HG03097 (cell line): Measurements from ENCODE around the gene SCO1.
"Not testable (repeated sequence)": the region's sequence is repeated elsewhere in the genome, so short reads cannot be mapped to it uniquely, and the experiment has no call there.

Experiments
- ATAC-seq: cut with Tn5 transposase; IDR thresholded peaks from one replicate; pipeline ENCODE4 v1.9.1; 2021; ENCODE audit not compliant: unreplicated experiment, low FRiP score

SCO1 gene

DNA sequence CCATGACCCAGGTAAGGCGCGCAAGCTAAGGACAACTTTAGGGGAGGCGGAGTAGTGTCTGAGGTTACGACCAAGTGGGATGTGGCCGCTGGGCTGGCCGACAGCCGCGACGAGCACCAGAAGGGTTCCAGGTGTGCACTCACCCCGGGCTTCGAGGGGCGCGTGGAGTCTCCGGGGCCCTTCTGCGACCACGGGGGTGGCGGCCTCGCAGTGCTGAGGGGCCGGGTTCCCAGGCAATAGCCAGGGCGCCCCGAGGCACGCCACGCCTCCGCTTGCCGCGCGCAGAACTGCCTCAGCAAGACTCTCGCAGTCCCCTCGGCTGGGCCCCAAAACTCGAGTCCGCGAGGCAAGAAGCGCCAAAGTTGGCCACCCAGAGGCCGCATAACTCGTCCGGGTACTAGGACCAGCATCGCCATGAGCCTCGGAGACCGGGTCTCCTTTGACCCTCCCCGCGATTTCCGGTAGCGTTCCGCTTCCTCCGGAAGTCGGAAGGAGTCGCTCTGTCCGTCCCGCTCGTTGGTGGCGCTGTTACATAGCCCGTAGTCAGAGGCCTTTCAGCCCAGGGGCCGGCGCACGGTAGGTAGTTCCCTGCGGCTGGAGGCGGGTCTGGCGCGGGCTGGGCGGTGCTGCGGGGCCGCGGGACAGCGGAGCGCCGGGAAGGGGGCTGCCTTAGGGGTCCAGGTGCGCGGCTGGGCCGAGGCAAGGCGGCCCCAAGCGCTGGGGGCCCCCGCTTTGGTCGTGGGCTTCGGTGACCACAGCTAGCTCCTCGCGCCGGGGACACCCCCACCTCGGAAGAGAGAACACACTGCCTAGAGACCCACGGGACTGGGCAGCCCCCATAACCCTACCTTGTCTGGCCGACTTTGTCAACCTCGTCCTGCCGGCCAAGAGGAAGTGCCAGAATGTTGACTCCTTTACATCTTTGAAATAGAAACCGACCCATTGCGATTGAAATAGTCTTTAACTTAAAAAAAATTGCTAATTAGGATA, at the start of gene SCO1, which contains the start of gene ADPRM:
SCO1 (minus strand) TSS at position 442 of the 990 bp plus-strand sequence; CDS start at position 416, 26 bp downstream.
ADPRM (plus strand) TSS at position 503 of the 990 bp plus-strand sequence. CDS start 7,333 bp downstream, outside the sequence.
- peak; percentile 94 for ATAC-seq

DNA sequence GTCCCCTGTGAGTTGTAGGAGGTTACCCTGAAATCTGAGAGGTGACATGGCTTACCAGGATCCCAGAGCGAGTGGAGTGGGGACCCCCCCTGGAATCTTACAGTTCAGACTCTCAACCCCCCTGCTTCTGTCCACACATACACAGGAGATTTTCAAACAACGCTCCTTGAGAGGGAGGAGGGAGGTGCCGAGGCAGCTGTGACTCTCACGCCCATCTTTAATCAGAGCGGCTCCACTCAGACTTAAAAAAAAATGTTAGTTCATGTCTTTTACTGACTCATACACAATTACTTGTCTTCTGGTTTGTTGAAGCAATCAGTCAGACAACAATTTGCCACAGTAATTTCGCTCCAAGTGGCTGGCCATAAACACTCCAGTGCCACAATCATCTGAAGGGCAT, 47.9 kb upstream of the SCO1 start:
- ATAC-seq, result no peak

DNA sequence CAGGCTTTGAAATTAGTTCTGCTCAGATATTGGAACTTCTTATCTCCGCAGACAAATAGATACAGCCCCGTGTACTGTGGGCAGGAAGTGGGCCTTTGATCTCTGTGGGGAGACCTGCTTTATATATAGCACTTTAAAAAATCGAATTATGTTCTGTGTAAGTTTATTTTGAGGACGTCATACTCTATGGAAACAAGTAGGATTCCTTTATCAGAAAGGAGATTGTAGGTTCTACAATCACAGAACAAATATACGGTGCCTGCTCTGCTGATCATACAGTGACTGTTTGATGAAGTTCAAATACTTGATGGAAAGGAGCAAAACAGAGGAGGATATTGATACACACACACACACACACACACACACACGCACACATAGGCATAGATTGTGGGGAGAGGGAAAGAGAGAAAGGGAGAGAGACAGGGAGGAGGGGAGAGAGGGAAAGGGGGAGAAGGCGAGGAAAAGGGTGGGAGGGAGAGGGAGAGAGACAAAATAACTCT, 47.2 kb upstream of the SCO1 start:
- no peak for ATAC-seq

DNA sequence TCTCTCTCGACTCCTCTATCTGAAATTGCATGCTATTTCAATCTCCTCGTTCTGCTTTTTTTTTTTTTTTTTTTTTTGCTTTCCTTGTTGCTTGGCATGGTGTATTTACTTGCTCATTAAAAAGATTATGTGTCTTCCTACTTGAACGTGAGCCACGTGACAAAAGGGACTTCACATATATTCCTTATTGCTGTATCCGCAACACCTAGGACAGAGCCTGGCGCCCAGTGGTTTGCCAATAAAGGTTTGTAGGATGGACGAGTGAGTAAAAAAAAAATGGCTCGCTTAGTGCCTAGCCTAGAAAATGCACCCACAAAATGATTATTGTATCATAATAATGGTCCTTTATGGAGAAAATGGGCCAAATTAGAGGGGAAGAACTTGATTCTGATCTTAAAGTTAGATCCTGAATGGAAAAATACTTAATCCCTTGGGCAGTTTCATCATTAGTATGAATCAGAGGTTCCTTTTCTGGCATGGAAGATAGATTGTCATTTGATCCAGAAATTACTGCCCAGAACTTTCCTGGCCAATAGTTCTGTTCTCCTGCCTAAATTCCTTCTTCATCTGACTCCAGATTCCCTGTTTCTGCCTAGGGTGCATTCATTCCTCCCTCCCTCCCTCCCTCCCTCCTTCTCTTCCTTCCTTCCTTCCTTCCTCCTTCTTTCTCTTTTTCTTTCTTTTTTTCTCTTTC, 46.1 kb upstream of the SCO1 start:
- ATAC-seq, result no peak

DNA sequence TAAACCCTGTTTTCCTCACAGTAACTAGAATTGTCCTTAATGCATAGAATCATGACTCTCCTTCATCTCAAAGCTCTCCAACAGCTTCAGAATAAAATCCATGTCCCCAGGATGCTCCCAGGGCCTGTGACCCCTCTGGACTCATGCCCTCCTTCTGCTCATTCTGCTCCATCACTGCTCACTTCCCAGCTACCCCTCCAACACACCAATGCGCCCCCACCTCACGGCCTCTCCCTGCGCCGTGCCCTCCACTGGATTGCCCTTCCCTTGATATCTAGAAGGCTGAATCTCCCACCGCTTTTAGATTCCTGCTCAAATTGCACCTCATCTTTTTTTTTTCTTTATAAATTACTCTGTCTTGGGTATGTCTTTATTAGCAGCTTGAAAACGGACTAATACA, 45.1 kb upstream of the SCO1 start:
- no peak for ATAC-seq

DNA sequence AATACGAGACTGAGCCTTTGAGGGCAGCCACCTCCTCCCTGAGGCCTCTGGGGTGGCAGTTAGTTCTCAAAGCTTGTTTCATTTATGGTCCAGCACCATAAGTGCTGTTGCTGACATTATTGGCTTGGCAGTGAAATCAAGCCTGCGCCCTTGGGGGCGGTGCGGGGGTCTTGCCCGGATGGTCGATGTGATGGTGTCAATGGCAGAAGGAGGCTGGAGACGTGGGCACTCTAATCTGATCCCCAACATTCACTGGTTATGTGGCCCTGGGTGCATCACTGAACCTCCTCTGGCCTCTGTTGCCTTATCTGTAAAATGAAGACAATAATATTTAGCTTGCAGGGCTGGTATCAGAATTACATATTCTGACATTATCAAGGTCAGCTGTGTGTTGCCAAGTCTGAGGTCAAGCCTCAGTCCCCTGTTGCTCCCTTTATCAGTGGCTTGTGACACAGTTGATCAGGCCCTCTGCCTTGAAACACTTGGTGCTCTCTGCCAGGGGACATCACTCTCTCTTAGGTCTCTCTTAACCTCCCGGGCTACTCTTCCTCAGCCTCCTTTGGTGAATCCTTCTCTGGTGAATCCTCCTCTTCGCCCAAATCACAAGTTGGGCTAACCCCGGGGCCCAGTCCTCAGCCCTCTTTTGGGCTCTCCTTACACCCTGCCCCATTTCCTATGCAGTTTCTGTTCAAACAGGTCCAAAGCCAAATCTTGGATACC, 44.2 kb upstream of the SCO1 start:
- ATAC-seq, result no peak

DNA sequence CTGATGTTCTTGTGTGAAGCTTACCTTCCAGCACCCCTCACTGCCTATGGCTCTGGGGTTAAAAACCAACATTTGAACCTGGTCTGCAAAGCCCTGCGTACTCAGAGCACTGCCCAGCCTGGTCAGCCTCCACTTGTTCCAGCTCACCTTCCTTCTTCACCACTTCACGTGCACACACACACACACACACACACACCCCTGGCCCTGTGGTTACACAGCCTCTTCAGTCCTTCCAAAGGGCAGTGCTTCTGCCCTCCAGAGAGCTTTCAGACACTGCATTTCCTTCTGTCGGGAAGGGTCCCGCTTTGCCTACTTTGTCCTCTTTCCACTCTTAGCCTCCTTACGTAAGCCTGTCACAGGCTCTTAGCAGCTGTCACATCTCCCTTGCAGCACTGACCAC, 42.1 kb upstream of the SCO1 start:
- no peak for ATAC-seq

DNA sequence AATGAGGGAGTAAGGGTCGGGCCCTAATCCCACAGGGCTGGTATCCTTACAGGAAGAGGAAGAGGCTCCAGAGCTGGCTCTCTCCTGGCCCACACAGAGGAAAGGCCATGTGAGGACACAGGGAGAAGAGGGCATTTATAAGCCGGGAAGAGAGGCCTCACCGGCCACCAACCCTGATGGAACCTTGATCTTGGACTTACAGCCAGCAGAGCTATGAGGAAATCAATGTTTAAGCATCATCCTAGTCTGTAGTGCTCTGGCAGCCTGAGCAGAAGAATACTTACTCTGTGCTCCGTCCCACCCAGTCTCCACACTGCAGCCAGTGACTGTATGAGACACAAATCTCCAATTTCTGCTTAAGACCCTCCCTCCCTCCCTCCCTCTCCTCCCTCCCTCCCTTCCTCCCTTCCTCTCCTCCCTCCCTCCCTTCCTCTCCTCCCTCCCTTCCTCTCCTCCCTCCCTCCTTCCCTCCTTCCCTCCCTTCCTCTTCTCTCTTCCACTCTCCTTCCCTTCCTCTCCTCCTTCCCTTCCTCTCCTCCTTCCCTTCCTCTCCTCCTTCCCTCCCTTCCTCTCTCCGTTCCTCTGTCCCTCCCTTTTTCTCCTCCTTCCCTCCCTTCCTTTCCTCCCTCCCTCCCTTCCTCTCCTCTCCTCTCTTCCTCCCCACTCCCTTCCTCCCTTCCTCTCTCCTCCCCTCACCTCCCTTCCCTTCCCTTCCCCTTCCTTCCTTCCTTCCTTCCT, 41.4 kb upstream of the SCO1 start:
- no peak for ATAC-seq

DNA sequence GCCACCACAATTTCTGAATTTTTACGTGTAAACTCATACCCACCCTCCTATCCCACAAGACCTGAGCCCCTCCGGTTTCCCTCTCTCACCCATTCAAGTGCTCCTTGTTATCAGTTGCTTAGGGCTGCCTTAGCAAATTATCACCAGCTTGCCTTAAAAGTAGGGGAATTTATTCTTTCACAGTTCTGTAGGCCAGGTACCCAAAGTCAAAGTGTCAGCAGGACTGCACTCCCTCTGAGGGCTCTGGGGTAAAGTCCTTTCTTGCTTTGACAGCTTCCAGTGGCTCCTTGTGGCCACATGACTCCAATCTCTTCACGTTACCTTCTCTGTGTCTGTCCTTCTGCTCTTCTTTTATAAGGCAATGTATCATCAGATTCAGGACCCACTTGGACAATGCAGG, 40.4 kb upstream of the SCO1 start:
- ATAC-seq, result no peak

DNA sequence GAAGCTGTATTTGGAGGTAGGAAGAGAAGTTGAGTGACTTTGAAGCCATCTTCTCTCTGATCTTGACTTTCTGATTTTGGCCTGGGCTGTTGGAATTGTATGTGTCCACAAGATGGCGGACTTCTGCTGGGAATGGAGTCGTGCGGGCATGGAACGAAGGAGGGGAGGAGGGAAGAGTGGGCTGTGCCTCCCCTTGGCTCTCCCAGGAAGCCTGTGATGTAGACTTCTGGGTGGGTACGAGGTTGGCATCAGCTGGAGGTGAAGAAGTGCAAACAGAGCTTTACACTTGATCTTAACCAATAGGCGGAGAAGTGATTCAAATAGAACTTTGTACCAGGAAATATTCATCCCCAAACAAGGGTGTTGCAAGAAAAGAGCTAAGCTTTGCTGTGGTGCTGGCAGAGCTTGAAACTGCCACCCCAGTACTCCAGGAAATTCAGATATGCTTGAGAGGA, 39.9 kb upstream of the SCO1 start:
- ATAC-seq, result no peak

DNA sequence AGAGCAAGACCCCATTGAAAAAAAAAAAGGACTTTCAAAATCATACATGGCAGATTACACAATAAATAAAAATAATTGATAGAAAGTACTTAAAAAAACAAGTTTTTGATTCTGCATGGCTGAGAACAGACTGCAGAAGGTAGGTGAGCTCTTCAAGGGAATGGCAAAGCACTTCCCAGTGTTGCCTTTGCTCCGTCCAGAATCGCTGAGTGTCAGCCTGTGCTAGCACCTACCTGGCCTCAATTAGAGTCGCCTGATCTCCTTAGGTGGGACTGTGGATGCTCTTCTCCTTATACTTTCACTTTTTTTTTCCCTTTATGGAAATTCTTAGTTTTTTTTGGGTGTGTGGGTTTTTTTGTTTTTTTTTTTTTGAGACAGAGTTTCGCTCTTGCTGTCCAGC, 38.5 kb upstream of the SCO1 start:
- no peak for ATAC-seq

DNA sequence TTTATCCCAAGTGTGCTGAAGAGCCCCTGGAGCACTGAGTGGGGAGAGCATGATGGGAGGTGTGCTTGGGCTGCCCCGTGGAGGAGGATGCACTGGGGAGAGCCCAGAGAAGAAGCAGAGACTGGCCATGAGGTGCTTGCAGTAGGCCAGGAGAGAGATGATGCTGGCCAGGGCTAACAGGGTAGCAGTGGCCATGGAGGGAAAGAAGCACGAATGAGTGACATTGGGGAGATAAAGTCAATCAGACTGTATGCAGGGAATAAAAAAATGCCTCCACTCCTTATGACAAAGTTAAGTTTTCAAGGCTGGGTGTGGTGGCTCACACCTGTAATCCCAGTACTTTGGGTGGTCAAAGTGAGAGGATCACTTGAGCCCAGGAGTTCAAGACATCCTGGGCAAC, 37.9 kb upstream of the SCO1 start:
- ATAC-seq, result no peak

DNA sequence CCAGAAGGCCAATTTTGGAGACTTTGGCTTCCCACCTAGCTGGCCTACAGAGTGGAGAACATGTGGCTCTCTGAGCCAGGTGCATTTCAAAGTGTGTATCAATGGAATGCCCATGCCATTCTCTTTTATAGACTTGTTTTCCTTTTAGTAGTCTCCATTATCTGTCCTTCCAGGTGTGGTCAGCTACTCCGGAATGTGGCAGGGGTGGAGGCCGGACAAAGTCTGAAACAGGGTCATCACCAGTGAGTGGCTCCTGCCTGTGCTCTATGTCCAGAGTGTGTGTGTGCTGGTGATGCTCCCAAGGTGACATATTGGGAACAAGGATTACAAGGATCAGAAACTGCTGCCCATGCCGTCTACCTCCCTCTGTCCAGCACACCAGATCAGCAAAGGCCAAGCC, 36.3 kb upstream of the SCO1 start:
- no peak for ATAC-seq

DNA sequence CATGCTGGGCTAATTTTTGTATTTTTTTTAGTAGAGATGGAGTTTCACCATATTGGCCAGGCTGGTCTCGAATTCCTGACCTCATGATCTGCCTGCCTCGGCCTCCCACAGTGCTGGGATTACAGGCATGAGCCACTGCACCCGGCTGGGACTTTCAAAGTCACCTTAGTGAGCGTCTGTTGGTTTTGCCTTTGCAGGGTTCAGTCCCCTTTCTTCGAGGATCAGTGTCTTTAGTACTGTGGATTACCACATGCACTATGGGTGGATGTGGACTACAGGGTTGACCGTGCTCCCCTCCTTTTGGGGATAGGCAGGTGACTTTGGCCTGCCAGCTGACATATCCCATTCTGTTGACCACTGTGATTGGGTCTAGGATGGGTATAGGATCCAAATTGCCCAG, 34.8 kb upstream of the SCO1 start:
- ATAC-seq, result not testable (repeated sequence)

DNA sequence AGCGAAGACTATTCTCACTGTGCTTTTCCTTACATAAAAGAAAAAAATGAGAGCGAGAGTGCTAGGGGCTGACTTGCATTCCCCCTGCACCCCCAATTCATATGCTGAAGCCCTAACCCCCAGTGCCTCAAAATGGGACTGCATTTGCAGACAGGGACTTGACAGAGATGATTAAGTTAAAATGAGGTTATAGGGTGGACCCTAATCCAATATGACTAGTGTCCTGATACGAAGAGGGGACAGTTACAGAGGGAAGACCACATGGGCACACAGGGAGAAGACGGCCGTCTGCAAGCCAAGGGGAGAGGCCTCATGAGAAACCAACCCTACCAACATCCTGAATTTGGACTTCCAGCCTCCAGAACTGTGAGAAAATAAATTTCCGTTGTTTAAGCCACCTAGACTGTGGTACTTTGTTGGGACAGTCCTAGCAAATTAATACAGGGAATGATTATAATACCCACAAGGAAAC, 34.1 kb upstream of the SCO1 start:
- no peak for ATAC-seq

DNA sequence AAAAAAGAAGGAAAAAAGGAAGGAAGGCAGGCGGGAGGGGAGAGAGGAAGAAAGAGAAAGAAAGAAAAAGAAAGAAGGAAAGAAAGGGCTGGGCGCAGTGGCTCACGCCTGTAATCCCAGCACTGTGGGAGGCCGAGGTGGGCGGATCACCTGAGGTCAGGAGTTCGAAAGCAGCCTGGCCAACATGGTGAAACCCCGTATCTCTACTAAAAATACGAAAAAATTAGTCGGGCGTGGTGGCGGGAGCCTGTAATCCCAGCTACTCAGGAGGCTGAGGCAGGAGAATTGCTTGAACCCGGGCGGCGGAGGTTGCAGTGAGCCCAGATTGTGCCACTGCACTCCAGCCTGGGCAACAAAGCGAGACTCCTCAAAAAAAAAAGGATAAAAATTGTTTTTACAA, 32.9 kb upstream of the SCO1 start:
- ATAC-seq, result not testable (repeated sequence)

DNA sequence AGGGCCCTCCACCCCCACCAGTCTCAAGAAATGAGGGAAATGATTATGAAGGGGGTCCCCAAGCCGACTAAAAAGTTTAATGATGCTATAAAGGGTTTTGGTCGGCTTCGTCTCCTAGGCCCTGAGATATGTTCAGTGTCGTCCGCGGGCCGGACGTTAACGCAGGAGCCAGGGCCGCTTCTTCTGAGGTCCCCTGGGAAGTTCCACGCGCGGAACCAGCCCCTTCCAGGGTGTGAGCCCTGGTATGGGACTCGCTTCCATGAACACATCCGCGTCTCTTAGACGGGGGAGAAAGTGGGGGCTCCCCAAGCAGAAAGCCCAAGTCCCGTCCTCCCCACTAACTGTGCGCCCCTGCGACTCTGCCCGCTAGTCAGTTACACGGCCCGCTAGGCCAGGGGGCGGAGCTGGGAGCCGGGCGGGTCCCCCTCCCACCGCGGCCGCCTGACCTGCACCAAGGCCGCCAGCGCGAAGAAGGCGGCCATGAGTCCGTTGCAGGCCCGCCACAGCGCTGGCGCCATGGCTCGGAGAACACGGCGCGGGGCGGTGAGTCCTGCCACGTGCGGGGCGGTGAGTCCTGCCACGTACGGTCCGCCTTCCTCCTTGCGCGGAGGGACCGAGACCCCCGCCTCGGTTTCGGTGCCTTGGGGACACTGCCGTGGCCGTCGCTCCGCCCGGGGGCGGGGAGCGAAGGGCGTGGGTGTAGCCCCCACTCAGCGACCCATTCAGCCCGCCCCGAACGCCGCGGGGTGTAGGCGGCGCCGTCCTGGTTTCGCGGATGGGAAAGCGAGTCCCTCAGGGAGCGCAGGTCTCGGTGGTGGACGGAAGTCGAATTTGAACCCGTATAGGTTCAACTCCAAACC, 32.2 kb upstream of the SCO1 start, which contains the start of gene TMEM220:
TMEM220 (minus strand) TSS at position 690 of the 860 bp plus-strand sequence; CDS start at position 518, 172 bp downstream.
- ATAC-seq, result peak; percentile 68

DNA sequence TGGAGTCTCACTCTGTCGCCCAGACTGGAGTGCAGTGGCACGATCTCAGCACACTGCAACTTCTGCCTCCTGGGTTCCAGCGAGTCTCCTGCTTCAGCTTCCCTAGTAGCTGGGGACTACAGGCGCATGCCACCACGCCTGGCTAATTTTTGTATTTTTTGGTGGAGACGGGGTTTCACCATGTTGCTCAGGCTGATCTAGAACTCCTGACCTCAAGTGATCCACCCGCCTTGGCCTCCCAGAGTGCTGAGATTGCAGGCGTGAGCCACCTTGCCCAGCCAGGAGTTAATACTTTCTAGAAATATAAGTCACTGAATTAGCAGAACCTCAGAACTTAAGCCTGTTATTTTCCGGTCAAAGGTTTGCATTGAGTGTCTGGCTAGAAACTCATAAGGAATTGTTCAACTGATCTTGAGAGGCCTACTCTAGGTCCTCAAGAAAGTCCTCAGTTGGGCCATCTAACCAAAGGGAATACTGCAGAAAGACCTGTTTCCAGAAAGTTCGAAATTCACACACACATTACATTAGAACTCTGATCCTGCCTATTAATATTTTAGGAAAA, 31.1 kb upstream of the SCO1 start:
- ATAC-seq, result no peak
